ENCODE results near the gene GABBR2.

The GABBR2 gene

GRCh38 chr9:98568234-98568908 is 140.4 kb downstream of the GABBR2 start:
- no peak for DNase-seq (ENCODE audit: low spot score)

DNA sequence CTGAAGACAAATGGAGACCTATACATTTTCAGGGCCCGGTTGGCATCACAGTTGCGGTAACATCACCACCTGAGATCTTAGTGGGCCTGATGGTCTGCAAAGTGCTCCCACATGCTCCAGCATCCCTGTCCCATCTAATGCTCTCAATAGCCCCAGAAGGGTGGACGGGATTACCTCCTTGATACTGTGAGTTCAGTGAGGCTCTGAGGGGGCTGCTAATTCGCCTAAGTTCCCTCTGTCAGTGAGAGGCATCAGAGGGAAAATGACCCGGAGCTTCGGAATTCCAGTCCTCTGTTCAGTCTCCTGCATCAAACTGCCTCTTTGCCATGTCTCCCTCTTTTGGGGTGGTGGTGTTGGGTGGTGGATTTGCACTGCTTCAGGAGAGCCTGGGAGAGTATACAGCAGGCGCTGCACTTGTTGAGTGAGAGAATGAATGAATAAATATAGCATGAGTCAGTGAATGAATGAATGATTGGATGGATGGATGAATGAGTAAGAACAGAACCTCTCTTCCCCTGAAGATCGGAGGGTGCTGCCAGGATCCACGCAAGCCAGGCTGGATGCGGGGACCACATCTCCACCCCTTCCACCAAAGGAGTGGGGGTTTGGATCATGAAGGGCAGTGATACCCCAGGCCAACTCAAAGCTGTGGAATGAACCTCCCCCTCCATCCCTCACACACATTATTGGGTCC is 141.0 kb downstream of the GABBR2 start:
- no peak for DNase-seq (ENCODE audit: low spot score)

GRCh38 chr9:98565152-98566135 is 143.3 kb downstream of the GABBR2 start:
- DNase-seq (ENCODE audit: low spot score): no peak

DNA sequence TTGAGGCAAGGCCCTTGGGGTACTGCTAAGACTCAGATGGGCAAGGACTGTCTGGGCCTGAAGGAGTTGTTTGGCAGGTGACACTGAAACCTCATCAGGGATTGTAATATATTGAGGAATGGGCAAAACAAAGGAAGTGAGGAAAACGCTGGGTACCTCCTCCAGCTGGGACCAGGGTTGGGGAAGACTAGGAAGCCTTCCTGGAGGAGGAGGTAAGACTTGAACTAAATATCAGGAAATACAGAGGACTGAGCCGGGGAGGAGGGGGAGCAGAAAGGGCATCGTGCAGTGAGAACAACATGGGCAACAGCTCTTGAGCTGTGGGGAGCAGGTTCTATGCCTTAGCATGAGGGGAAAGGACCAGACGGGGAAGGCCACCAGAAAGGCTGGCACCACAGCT is 144.0 kb downstream of the GABBR2 start:
- no peak for DNase-seq (ENCODE audit: low spot score)

GRCh38 chr9:98563988-98564387 is 144.7 kb downstream of the GABBR2 start:
- DNase-seq (ENCODE audit: low spot score): no peak

DNA sequence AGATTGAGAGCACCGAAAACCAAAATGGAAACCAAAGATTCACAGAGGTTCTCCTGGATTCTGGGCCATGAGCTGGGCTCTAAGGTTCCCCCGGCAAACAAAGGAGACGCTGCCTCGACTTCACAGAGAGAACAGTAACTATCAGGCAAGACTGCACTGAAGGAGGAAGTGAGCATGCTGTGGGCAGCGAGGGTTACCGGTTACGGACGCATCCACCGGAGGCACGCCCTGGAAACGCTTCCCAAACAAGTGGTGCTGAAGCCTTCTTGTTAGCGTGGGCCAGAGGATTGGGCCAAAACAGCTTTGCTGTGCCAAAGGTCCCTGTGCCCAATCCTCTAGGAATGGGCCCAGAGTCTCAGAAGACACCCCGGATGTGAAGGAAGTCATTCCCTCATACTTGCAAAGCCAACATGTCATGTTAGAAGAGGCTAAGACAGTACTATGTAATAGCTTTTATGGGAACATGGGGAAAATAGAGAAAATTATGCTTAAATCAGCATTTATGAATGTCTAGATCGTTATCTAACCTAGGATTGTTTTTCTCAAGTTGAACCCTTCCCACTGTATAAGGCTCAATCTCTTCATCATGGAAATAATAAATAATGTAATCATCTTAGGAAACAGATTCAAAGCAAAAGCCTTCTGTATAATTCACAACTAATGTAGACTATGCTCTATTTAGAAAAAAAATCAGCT is 145.4 kb downstream of the GABBR2 start:
- DNase-seq (ENCODE audit: low spot score): no peak

DNA sequence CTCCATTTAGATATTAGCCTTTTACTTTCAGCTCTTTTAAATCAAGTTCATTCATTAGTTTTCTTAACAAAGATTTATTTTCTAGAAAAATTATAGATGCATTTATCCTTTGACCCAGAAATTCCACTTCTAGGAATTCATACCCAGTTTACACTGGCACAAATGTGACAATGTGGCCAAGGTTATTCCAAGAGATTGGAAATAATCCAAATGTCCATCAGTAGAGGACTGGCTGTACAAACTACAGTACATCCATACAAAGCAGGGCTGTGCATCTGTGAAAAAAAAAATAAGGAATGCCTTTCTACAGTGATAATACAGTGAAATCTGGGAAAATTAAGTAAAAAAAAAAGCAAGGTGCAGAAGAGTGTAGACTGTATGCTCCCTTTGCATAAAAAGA is 149.2 kb downstream of the GABBR2 start:
- DNase-seq (ENCODE audit: low spot score): no peak

GRCh38 chr9:98558575-98558974 is 150.2 kb downstream of the GABBR2 start:
- no peak for DNase-seq (ENCODE audit: low spot score)

GRCh38 chr9:98556511-98556910 is 152.2 kb downstream of the GABBR2 start:
- no peak for DNase-seq (ENCODE audit: low spot score)

DNA sequence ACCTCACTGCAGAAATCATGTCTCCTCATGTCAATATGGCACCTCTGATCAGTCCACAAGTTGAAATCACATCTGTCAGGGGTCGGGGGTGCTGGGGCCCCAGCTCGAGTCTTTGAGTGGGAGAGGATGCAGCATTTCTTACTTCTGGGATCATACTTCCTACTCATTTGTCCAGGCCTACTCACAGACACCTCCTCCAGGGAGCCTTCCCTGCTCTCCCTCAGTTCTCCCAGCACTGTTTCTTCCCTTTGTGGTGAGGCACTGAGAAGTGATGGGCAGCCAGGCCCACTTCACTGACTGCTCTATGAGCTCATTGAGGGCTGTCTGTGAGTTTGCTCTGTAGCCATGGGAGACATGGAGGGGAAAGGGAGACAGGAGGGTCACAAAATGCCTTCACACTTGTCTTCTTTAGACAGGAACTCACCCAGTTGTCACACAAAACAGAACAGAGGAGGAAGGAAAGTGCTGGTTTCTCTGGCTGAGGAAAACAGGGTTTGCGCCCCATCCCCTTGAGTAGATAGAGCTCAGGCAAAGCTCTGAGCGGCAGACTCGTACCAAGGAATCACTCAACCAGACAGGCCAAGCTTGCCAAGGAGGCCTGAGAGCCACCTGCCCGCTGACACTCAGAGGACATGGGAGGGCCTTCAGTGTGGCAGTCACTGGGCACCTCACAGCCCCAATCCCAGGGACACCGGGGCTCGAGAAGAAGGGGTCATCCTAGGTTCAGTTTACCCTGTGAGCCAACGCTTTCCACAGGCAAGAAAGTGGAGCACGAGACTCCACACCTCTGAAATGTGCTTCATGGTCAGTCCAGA is 152.9 kb downstream of the GABBR2 start:
- DNase-seq (ENCODE audit: low spot score): no peak

DNA sequence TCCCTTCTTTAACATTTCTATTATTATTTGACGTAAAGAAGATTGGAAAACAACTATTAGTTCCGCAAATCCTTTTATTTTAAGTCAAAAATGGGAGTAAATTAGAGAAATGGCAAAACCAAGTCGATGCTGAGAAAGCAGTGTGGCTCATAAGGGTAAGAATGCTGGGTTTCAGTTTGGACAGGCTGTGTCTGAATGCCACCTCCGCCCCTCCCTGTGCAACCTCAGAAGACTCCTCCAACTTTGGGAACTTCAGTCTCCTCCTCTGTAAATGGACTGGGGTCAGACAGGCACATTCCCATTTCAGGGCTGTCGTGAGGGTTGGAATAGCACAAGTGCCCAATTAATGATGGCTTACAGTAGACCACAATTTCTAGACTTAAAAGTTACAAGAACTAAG is 154.0 kb downstream of the GABBR2 start:
- no peak for DNase-seq (ENCODE audit: low spot score)

DNA sequence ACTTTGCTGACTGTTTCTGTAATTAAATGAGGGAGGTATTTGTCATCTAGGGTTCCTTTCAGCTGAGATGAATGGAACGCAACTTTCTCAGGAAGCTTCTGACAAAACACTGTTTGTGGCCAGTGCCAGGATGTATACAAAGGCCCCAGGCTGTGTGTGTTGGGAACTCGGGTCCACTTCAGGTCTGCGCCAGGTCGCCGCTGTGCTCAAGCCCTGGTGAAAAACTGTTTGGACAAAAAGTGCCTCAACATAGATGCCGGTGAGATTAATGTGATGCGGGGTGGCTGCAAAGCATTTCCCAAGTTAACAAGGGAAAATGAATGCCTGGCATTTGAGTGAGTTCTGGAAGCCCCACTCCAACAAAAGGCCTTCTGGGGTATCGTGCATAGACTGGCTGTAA is 156.4 kb downstream of the GABBR2 start:
- no peak for DNase-seq (ENCODE audit: low spot score)

DNA sequence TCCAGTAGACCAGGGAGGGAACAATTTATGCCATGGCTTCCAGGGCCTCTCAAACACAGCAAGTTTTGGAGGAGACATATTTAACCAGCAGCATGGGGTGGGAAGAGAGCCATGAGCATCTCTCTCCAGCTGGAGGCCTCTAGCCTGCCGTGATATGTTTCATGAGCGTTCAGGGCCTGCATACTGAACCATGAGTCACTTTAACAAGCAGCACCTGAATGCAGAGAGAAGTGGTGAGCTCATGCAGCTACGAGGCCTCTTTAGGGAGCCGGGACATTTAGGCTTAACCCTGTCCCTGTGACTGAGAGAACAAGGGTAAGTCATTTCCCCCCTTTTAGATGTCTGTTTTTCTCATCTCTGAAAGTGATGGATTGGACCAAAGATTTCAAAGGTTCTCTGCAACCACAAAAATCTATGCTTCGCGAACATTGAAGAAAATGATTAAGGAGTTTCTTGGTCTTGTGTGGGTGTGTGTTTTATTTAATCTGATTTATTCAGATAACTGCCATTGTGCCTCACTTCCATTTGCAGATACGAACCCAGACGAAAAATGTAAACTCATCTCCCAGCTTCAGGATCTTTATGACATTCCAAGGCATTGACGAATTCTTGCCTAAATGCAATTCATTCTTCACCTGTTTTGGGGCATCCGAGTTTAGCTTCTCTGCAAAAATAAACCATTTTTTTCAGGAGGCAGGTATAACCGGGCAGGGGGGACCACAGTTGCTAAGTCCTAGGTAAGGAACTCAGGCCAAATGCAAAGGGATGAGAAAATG is 157.0 kb downstream of the GABBR2 start:
- no peak for DNase-seq (ENCODE audit: low spot score)

- DNase-seq (ENCODE audit: low spot score): no peak
Measured at GRCh38 chr9:98550206-98550820, 158.4 kb downstream of the GABBR2 start.

GRCh38 chr9:98549401-98549800 is 159.3 kb downstream of the GABBR2 start:
- no peak for DNase-seq (ENCODE audit: low spot score)

DNA sequence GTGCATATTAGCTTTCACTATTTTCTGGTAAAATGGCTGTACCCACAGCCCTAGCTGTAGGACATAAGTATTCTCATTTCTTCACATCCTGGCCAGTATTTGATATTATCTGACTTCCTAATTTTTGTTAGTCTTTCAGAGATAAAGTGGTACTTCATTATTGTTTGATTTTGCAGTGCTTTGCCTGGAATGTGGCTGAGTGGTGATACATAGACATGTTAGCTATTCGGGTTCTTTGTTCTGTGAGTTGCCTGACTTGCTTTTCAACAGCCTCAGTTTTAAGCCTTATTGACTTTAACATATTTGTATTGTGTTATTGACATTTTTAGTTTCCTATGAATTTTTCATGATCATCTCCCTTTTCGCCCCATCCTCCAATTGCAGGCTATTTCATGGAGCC is 161.1 kb downstream of the GABBR2 start:
- no peak for DNase-seq (ENCODE audit: low spot score)

DNA sequence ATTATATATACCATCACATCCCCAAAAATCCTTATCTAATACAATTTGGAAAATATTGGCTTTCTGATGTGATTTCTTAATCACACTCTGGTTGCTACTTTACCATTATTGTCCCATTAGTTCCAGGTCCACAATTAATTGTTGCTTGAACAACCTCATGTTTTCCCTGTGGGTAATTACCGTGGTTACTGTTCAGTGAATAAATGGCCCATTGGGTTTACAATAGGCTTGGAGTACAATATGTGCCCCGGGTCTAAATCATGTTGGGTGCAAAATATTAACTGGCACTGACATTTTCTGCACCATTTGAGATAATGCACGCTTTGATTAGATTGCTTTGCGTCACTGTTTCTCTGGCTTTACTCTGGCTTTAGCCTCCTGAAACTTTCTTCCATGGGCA is 163.7 kb downstream of the GABBR2 start:
- DNase-seq (ENCODE audit: low spot score): no peak

- no peak for DNase-seq (ENCODE audit: low spot score)
Measured at GRCh38 chr9:98541684-98542230, 167.0 kb downstream of the GABBR2 start.

- DNase-seq (ENCODE audit: low spot score): no peak
Measured at GRCh38 chr9:98540476-98540875, 168.3 kb downstream of the GABBR2 start.

DNA sequence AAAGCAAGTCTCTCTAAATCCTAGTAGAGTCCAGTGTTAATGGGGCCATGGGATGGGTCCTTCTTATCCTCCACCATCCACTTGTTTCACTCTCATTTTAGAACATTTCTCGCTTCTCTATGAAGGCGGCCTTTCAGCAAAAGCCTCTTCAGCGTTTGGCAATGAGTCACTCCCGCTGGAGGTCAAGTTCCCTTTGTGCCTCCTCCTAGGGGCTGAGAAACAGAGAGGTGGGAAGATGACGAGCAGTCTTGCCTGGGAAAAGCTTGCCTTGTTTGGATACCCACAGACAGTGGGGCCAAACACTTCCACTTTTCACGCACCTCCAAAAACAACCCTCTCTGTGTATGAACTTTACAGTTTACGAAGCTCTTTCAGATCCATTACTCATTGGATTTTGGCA is 168.8 kb downstream of the GABBR2 start:
- DNase-seq (ENCODE audit: low spot score): no peak

All from pons (tissue), 1 donor.